ENCODE results near the gene GALT. TPM values are rescaled to one million over a fixed set of nuclear protein-coding genes. Genes with fewer than 3 reads are reported as not detected.

The GALT gene
- total and polyA plus RNA-seq, 2 donors from 2014 or later = 49.2 to 83.7 TPM

- DNase-seq = peak in 1 of 5 donors; percentile 39
- peak overlapping the region in 1 of 2 donors; percentile 26 for H3K27ac ChIP-seq (ENCODE audit: low read depth in 2 of 2, low read length in 2 of 2)
- FAIRE-seq = no peak
Measured at GRCh38 chr9:34611251-34611810, 35.1 kb upstream of the GALT start.

GRCh38 chr9:34611811-34612787 lies 34.4 kb upstream of the GALT start, which contains the start of gene RPP25L:
RPP25L (minus strand) TSS chr9:34612097; CDS start chr9:34611296, 801 bp downstream.
- Histone ChIP-seq H3K27ac (ENCODE audit: low read depth in 2 of 2, low read length in 2 of 2) (peak within 1 kb of the TSS; percentile 26 to 57), H3K4me1 (ENCODE audit: control insufficient read depth in 2 of 3, insufficient read depth in 2 of 3, low read depth in 1 of 3, low read length in 3 of 3) (peaks cover 0 to 15% (median 11%) of the 10 kb centered on the region in 3 donors), H3K27me3 (ENCODE audit: control insufficient read depth, insufficient read depth, low read length) (no peaks in the 10 kb centered on the region), H3K9ac (ENCODE audit: low read length in 3 of 3) (peak within 1 kb of the TSS; percentile 58 to 88 (median 80)), H3K4me3 (ENCODE audit: low read length in 3 of 3) (peak within 1 kb of the TSS; percentile 78 to 91 (median 88)), H3K9me3 (ENCODE audit: control insufficient read depth in 2 of 3, insufficient read depth in 1 of 3, low read length in 3 of 3) (no peaks in the 10 kb centered on the region), H3K36me3 (ENCODE audit: control insufficient read depth in 2 of 3, insufficient read depth in 3 of 3, low read length in 3 of 3) (peaks cover 4 to 22% (median 18%) of the 10 kb centered on the region in 3 donors)
- FAIRE-seq = no peak
- TF ChIP-seq CTCF (IDR thresholded peaks at IDR 0.05; ENCODE audit: borderline replicate concordance, extremely low read depth, insufficient read depth) = no peak
- DNase-seq = peak; percentile 82 to 96 (median 91)
- intact Hi-C loops (cut with DNase I) = no loop called here

More at GRCh38 chr9:34611251-34611810, 35.1 kb upstream of the GALT start:
- Histone ChIP-seq H3K27me3 (ENCODE audit: control insufficient read depth, insufficient read depth, low read length) (no peaks in the 10 kb centered on the region), H3K36me3 (ENCODE audit: control insufficient read depth in 2 of 3, insufficient read depth in 3 of 3, low read length in 3 of 3) (peaks cover 0 to 14% (median 10%) of the 10 kb centered on the region in 3 donors), H3K9ac (ENCODE audit: low read length in 3 of 3) (peak overlapping the region; percentile 37 to 88 (median 57)), H3K4me3 (ENCODE audit: low read length in 3 of 3) (peak overlapping the region; percentile 56 to 91 (median 88)), H3K4me1 (ENCODE audit: control insufficient read depth in 2 of 3, insufficient read depth in 2 of 3, low read depth in 1 of 3, low read length in 3 of 3) (peaks cover 0 to 15% (median 11%) of the 10 kb centered on the region in 3 donors), H3K9me3 (ENCODE audit: control insufficient read depth in 2 of 3, insufficient read depth in 1 of 3, low read length in 3 of 3) (no peaks in the 10 kb centered on the region)
- no peak for TF ChIP-seq CTCF (IDR thresholded peaks at IDR 0.05; ENCODE audit: borderline replicate concordance, extremely low read depth, insufficient read depth)
- intact Hi-C loops (cut with DNase I) = no loop called here

- TF ChIP-seq CTCF (IDR thresholded peaks at IDR 0.05; ENCODE audit: borderline replicate concordance, extremely low read depth, insufficient read depth) = peak; percentile 80
- Histone ChIP-seq H3K4me3 (ENCODE audit: low read length in 3 of 3) (peak overlapping the region; percentile 56 to 91 (median 66)), H3K27ac (ENCODE audit: low read depth in 2 of 2, low read length in 2 of 2) (no peak overlapping the region), H3K27me3 (ENCODE audit: control insufficient read depth, insufficient read depth, low read length) (no peaks in the 10 kb centered on the region), H3K9ac (ENCODE audit: low read length in 3 of 3) (peak overlapping the region in 2 of 3 donors; percentile 41 to 88), H3K36me3 (ENCODE audit: control insufficient read depth in 2 of 3, insufficient read depth in 3 of 3, low read length in 3 of 3) (peaks cover 4 to 29% (median 25%) of the 10 kb centered on the region in 3 donors), H3K9me3 (ENCODE audit: control insufficient read depth in 2 of 3, insufficient read depth in 1 of 3, low read length in 3 of 3) (no peaks in the 10 kb centered on the region), H3K4me1 (ENCODE audit: control insufficient read depth in 2 of 3, insufficient read depth in 2 of 3, low read depth in 1 of 3, low read length in 3 of 3) (peaks cover 0 to 15% (median 11%) of the 10 kb centered on the region in 3 donors)
- intact Hi-C loops (cut with DNase I) = no loop called here
- FAIRE-seq = no peak
- peak; percentile 80 to 95 (median 87) for DNase-seq
Measured at GRCh38 chr9:34612788-34613390, 33.6 kb upstream of the GALT start.

Measured in kidney (tissue), 14 donors.